ENCODE measurements around the gene NR5A1.

The NR5A1 gene

DNA sequence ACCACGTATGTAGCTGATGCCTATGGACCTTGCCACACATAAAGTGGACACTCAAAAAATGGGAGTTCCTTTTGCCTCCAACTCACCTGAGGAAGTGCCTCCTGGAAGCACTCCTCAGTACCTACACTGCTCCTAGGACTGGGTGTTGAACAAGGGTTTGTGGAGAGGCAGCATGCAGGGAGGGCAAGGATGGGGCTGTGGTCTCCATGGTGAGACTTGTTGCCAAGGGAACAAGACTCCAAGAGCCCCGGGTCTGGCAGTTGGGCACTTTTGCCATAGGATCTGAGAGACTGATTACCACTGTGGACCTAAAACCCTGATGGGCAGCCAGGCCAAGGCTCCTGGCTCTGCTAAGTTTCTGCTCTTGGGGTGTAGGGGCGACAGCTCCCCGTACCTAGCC is 6.9 kb upstream of the NR5A1 start:
- no peak for DNase-seq (ENCODE audit: low spot score)

DNA sequence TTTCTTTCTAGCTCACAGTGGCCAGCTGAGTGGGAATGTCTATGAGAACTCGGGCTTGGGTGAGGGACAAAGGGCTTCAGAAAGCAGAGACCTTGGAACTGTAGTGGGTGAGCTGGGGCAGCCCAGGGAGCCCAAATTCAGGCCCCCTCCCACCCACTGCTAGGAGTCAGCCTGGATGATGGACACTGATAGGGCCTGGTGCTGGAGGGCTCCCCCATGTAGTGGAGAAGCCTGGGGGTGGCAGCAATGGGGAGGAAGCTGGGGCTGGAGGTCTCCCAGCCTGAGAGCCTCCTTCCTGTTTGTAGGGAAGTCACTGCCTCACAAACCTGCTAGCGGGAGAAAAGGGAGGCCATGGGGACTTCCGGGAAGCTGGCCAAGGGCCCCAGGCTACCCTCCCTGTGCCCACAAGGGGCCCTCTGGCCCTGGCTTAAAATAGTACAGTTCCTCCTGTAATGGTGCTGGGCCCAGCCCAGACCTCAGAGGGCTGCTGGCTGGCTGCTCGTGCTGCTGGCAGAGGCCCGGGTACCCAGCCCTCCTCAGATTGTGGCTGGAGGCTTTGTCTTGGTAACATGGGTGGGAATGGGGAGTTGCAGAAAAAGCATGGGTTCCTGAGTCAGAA is 6.3 kb upstream of the NR5A1 start:
- no peak for DNase-seq (ENCODE audit: low spot score)

DNA sequence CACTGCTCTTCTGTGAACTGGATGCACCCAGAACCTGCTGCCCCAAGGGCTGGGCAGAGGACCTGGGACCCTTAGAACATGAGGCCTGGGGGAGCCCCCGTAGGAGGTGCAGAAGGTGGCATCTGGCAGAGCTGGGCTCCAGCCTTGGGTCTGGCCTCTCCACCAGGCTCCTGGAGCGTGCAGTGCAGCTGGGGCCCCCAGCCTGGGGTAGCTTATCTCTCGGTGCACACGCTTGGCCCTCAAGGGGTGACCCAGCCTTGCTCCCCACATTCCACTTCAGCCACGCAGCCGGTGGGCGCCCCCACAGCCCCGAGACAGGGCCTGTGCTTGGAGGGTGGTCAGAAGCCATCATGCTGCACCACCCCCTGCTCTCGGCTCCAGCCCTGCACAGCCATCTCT is 5.6 kb upstream of the NR5A1 start:
- no peak for DNase-seq (ENCODE audit: low spot score)

DNA sequence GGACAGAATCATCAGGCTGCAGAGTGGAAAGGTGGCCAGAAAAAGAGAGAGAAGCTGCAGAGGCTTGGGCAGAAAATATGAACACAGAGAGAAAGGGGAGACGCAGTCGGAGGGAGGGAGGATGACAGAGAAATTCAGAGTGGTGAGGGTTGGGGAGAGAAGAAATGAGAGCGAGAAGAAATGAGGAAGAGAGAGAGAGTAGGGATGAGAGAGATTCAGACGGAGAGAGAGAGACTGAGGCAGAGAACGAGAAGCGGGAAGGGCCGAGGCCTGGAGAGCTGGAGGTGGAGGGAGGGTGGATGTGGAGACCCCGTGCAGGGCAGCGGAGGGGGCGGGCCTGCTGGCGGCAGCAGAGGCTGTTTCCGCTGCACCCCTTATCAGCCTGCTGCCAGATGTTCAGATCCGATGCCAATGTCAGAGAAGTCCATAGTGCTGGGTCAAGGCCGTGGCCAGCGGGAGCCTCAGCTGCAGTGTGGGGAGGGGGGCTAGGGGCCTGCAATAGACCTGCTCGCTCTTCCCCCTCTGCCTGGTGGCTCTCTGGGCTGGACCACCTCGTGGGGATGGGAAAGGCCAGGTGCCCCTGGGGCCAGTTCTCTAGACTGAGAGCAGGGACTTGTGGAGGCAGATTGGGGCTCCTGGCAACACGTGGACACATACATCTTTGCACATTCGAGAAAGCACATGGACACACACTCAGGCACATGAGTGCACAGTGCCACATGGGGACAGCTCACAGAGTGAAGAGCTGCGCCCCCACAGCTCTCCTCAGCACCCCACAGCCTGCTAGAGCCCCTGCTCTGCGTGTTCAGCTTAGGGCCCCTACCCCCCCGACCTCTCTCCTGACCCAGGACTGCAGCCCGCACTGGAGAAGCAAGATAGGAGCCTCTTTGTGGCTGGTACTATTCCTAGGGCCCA is 4.9 kb upstream of the NR5A1 start:
- DNase-seq (ENCODE audit: low spot score), result no peak

DNA sequence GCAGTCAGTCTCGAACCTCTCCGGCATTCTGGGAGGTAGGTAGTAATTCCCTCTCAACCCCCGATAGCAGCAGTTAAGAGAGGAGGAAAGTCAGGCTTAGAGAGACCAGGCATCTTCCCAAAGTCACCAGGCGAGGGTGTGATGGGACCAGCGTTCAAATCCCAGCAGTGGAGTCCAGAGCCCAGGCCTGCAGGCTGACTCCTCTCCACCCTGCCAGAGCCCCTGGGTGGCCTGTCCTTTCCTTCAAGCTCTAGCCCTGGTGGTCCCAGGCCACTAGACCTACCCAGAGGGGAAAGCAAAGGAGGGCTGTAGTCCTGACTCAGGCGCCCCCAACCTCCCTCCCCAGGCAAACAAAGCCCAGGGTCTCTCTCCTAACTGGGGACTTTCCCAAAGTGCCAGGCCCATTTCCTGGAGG is 4.2 kb upstream of the NR5A1 start:
- no peak for DNase-seq (ENCODE audit: low spot score)

DNA sequence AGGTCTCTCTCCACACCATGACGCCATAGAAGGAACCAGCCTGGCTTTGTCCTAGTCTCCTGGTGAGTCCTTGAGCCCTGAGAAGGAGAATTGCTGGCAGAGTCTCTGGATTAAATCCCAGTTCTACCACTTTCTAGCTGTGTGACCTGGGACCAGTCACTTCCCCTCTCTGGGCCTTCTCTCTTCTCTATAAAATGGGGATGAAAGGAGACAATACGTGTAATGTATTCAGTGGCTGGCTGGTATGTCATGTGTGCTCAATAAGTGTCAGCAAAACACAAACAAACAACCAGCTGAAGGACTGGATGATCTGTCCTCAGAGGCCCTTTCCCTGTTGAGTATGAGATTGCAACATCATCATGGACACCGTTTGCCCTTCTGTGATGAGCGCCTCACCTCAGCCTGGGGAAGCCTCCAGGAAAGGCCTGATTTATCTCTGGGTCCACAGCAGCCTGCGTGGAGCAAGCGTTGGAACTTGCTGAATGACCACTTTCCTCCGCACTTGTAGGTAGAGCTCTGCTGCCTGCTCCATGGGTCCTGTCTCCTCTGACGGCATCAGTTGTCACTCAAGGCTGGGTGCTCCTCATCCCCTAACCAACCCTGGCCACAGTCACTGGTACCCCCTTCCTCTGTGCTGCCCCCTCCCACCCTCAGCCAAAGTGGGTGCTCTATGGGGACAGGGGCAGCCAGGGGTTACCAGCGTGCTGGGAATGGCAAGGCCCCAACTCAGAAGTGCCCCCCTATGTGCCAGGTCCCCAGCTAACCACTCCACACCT is 3.6 kb upstream of the NR5A1 start:
- DNase-seq (ENCODE audit: low spot score), result no peak

DNA sequence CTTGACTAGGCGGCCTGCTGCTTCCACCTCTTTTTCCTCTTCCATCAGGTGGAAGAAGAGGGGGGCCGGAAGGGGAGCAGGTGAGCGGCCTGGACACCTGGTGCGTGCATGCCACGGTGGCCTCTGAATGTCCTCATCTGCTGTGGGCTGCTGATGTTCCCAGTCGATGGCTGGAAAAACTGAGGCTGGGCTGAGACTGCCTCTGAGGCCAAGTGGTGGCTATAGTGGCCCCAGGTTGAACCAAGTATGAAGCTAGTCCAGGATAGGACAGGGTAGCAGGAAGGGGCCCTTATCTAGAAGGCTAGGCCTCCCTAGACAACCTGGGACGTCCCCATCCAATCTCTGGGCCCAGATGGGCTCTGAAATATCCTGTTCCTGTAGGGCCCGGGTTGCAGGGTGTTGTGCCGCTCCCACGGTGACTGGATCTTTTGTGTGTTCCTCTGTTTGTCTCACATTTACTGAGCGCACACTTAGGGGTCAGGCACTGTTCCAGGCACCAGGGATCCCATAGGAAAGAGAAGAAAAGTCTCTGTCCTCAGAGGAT is 753 bp upstream of the NR5A1 start:
- no peak for DNase-seq (ENCODE audit: low spot score)

DNA sequence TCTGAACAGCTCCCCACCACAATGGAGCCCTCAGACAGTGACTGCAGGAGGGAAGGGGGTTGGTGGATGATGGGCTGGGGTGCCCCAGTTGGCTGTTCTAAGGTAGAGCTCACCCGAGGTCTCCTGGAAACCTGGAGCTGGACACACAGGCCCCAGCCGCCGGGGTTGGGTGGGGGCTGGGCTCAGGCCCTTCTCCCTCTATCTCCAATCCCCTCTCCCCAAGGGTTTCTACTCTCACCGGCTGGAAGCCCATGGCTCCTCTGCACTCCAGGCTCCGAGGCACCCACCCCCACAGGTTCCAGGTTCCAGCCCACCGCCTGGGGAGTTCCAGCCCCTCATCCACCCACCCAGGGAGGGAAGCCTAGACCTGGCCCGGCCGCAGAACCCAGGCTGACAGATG is 766 bp downstream of the NR5A1 start:
- DNase-seq (ENCODE audit: low spot score), result no peak

DNA sequence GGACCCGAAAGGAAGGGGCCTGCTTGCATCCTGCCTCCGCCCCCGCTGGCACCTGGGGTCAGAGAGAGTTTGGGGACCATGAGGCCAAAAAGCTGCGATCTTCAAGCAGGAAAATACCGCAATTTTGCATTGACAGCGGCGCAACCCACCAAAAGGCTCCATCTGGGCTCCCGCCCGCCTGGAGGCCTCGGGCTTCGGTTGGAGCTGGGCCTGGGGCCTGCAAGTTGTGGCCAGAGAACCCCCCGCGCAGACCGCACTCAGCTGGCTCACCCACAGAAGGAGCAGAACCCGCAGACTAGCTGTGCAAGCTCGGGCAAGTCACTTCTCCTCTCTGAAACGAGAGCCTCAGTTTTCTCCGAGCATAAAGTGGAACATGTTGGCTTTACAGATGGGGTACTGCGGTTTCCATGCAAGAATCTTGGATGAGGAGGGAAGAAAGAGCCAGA is 1.3 kb downstream of the NR5A1 start:
- DNase-seq (ENCODE audit: low spot score), result no peak

DNA sequence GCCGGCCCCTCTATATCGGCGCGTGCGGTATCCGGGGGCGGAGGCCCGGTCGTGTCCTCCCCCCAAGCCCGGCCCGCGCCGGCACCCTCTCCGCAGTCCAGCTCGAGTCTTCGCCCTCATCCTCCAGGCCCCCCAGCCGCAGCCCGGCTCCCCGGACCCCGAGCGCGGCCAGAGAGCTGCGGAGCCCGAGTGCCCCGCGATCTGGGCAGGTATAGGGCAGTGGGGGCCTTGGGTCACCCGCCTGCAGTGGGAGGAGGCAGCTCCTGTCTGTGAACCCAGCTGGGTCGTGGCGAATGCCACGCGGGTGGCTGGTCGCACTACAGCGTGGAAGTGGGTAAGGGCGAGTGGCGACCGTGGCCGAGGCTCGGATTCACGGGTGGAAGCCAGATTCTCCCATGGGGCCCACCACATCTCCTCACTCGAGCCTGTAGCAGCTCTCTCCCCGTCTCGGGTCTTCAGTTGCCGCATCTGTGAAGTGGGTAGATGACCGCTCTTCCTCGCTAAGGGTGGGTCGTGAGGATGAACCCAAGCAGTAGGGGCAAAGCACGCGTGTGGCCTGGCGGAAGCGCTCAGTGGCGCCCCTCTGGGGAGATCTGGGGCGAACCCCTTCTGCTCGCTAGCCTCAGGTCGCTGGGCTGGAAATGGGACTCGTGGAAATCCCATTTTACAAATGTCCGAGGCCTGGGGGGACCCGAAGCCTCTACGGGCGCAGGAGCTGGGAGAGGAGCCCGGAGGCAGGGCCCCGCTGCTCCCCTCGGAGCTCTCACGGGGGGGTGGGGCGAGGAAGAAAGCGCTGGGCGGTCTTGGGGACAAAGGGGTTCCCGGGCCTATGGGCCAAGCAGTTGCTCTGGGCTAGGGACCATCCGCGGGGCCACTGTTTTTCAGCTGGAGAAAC is 1.9 kb downstream of the NR5A1 start:
- no peak for DNase-seq (ENCODE audit: low spot score)

DNA sequence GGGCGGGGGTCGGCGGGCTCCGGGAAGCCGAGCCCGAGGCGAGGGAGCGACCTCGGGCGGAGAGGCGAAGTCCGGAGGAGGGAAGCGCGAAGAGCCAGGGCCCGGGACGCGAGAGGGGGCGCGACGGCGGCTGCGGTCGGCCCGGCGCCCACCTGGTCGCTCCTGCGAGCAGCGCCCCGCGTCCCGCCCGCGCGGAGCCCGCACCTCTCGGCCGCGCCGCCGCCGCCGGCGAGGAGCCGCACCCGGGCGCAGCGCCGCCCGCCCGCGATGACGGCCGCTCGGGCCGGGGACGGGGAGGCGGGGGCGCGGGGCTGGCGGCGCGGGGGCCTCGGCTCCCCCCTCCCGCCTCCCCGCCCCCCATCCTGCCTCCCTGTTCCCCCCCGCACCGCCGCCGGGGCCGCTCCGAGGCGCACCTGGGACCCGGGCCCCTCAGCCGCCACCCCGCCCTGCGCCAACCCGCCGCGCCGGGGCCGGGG is 2.6 kb downstream of the NR5A1 start:
- DNase-seq (ENCODE audit: low spot score), result no peak

DNA sequence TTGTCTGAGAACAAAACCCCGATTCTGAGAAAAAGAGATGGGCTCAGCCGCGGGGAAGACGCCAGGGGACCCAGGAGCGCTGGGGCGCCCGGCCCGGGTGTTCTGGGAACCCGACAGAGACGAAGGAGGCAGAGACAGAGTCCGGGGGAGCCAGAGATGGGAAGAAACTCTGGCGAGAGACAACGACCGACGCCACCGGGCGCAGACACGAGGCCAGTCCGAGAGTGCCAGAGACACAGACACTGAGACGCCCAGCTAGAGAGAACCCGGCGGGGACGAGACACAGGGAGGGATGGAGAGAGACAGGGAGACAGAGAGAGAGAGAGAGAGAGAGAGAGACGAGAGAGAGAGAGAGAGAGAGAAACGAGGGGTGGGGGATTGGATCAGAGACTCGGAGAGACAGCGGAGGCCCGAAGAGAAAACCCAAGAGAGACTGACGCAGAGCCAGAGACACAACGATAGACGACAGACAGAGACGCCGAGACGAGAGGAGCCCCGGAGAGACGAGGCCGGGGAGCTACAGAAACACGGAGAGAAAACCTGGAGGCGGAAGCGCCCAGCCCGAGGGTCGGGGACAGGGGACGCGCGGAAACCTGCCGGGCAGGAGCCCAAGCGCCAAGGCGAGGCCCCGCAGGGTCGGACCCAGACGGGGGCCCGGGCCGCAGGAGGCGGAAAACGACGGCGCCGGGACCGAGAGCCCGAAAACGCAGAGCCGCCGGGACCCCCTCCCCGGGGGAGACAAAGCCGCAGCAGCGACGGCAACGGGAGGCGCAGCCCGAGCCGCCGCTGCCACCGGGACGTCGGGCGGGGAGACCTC is 3.3 kb downstream of the NR5A1 start:
- DNase-seq (ENCODE audit: low spot score), result no peak

DNA sequence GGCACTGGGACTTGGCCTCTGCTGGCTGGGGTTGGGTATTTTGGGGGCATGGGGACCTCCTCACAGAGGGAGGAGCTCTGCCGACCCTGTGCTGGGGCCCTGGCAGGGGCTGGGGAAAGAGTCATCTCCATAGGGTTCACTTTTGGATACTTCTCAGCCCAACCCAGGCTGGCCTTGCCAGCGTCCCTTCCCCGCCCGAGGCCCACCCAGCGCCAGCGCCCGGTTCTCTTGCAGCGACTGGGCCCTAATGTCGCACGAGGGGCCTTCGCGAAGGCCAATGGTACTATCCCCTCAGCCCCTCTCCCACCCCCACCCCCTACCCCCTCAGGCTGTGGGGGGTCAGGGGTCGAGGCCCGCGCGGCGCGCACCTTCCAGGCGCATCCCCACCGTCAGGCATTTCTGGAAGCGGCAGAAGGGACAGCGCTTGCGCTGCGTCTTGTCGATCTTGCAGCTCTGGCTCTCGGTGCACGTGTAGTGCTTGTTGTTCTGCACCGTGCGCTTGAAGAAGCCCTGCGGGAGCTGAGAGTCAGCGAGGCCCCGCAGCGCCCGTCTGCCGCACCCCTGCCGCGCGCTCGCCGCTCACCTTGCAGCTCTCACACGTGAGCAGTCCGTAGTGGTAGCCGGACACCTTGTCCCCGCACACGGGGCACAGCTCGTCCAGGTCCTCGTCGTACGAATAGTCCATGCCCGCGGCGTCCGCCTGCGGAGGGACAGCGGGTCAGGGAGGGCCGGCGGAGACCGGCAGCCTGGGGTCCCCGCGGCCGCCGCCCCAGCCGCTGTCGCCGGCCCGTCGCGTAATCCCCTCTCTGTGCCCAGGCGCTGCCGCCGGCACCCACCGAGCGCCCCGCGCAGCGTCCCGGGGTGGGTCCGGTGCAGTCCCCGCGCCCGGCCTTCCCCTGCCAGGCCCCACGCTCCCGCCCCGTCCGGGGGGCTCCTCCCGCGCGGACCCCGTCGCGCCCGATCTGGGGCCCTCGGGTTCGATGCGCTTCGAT is 4.2 kb downstream of the NR5A1 start:
- no peak for DNase-seq (ENCODE audit: low spot score)

DNA sequence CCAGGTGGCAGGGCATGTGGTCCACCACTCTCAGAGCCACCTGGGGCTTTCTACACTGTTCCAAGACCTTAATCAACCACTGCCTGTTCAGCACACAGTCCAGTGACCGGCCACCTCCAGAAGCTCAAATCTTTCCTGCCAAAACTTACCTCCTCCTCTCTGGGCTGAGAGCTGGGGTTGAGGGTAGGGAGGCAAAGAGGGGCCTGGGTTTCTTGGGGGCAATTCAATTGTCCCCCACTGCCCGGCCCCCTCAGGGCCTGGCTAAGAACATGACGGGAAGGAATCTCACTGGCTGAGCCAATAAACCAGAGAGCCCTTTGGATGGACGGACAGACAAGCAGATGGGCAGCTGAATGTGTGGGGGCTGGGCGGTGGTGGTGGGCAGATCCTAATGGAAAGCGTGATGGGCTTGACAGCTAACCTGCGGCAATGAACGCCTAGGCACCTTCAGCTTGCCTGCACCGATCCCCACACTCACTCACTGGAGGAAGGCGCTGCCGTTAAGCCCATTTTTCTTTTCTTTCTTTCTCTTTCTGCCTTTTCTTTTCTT is 5.4 kb downstream of the NR5A1 start:
- DNase-seq (ENCODE audit: low spot score), result no peak

DNA sequence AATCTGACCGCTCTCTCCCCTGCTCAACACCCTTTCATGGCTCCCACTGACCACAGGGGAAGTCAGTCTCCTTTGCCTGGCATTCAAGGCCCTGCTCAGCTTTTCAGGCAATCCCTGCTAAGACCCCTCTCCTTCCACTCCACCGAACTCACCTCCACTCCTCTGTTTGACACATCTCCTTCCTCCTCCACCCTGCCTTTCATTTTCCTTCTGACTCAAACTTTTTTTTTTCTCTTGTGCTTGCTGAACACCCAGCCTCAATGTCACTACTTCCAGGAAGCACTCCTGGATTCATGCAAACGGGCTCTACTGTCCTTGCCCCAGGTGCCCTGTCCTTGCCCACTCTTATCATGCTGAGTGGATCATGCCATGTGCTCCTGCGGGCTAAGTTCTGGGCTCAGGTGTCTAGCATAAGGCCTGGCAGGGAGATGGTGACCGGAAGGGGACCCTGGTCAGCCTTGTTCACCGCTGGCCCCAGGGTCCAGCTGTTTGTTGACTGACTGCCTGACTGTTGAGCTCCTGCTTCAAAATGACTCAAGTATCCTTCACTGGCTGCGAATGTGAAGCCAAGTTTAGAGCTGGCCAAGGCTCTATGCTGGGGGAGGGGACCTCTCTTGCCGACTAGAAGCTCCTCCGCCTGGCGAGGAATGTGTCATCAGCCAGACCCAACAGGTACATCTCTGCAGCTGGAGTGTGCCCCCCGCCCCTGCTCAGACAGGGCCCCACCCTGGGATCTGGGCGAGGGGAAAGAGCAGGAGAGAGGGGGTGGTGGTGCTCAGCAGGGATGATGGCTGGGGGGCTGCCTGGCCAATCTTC is 6.2 kb downstream of the NR5A1 start:
- no peak for DNase-seq (ENCODE audit: low spot score)

DNA sequence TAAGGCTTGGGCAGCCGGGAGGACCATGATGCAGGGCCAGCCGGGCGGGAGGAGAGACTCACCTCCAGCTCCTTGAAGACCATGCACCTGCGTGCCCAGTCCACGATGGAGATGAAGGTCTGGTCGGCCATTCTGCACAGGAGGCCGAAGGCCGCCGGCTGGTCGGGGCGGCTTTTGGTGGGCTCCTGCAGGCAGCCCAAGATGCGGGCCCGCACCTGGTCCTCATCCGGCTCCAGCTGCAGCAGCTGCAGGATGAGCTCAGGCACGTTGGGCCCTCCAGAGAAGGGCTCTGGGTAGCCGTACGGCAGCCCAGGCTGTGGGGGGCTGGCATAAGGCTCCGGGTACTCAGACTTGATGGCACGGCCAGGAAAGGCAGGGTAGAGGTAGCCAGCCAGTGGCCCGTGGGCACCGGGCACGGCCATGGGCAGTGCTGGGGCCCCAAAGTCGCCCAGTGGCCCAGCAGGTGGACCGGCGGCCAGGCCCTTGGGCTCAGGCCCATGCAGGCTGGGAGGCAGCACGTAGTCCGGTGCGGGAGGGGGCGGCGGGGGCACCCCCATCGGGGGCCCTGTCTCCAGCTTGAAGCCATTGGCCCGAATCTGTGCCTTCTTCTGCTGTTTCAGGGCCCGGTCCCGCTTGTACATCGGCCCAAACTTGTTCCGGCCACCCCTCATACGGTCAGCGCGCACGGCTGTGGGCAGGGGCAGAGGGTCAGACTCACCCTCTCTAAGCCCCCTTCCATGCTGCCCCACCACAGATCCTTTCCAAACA is 7.0 kb downstream of the NR5A1 start:
- DNase-seq (ENCODE audit: low spot score), result no peak

DNA sequence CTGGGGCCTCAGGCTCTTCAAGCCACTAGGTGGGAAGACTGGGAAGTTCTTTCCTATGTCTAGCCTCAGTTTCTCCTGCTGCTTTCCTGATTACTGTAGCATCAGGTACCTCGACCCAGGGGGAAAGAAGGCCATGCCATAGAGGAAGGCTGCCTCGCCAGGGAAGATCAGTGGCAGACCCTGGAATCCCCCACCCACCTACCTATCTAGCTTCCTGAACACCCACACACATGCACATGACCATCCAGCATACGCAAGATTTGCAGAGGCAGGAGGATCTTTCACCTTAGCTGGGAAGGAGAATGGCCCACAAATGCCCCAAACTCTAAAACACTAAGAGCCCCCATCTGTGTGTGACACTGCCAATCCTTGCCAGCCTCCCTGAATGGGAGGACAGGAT is 8.0 kb downstream of the NR5A1 start:
- no peak for DNase-seq (ENCODE audit: low spot score)

All from AG08396 (cell line).